HCT116 (cell line): Measurements from ENCODE around the gene UPF1. TPM values are rescaled to one million over a fixed set of nuclear protein-coding genes. Genes with fewer than 3 reads are reported as not detected.

Experiments used
- ATAC-seq: fragments of 200-7000 bp; cut with Tn5 transposase; 2 replicates; pipeline ENCODE4 v1.9.1; 2020; ENCODE audit warnings: mild to moderate bottlenecking, moderate library complexity
- BruUV-seq: library from RNA; stranded (reverse); fragments of 400-500 nt; replicated peaks from 2 replicates; lab custom pipeline; 2021; lab: Mats Ljungman, UMichigan
- CTCF ChIA-PET: fragments of 300-600 bp; sonication (Branson Sonifier 250); formaldehyde crosslinking; loops from one replicate; lab custom pipeline; 2021; ENCODE audit warnings: antibody characterized with exemption; lab: Charles Lee
- POLR2A ChIA-PET: fragments of 300-600, 350-600 bp; sonication (Branson Sonifier 250); formaldehyde crosslinking; loops from one replicate; lab custom pipeline; 2021; ENCODE audit warnings: antibody characterized with exemption; lab: Charles Lee
- RAD21 ChIA-PET, 2 experiments: fragments of 300-600 bp; sonication (Branson Sonifier 250); formaldehyde crosslinking; loops; one replicate each; lab custom pipeline; 2023; ENCODE audit warnings: low total read pairs in 2 of 2; ENCODE audit not compliant: uncharacterized antibody in 2 of 2, unreplicated experiment in 2 of 2, low non-redundant PET in 1 of 2; lab: Charles Lee
- DNase-seq: peaks from one replicate; pipeline ENCODE4 v3.0.0-alpha.2; 2010; ENCODE audit warnings: low read depth, low spot score
- H2AFZ ChIP-seq: fragments of 200-600 bp; shearing (Covaris generic), sonication (generic); 2 replicates; pipeline ENCODE4 v1.6.1; 2017; ENCODE audit warnings: low read depth, mixed run types, mixed read lengths, antibody characterized with exemption, low read length; ENCODE audit not compliant: poor library complexity, severe bottlenecking
- H3K27ac ChIP-seq: 2 replicates; pipeline ENCODE4 v1.5.1; 2012; ENCODE audit warnings: low read depth, low read length
- H3K27me3 ChIP-seq: fragments of 200-600 bp; sonication (generic); 2 replicates; pipeline ENCODE4 v1.6.1; 2016; ENCODE audit warnings: mixed run types, low read length, mixed read lengths; ENCODE audit not compliant: insufficient read depth
- H3K36me3 ChIP-seq, 2 experiments: fragments of 200-500 bp in 1 of 2; fragments of 200-600 bp in 1 of 2; sonication (Bioruptor generic) in 1 of 2; sonication (generic) in 1 of 2; 2 replicates each; pipeline versions ENCODE4 v1.5.1 to v1.6.1; 2014 to 2016; ENCODE audit warnings: low read length in 2 of 2, inconsistent platforms in 1 of 2, mixed read lengths in 1 of 2, mixed run types in 1 of 2; ENCODE audit not compliant: insufficient read depth in 2 of 2, control insufficient read depth in 1 of 2
- H3K4me1 ChIP-seq, 2 experiments: fragments of 200-600 bp in 1 of 2; sonication (generic) in 1 of 2; 2 replicates each; pipeline versions ENCODE4 v1.5.1 to v1.6.1; 2012 to 2017; ENCODE audit warnings: low read length in 2 of 2, inconsistent platforms in 1 of 2, mild to moderate bottlenecking in 1 of 2, mixed read lengths in 1 of 2, mixed run types in 1 of 2, moderate library complexity in 1 of 2; ENCODE audit not compliant: insufficient read depth in 2 of 2, control insufficient read depth in 1 of 2
- H3K4me2 ChIP-seq: fragments of 200-600 bp; sonication (generic); 2 replicates; pipeline ENCODE4 v1.6.1; 2017; ENCODE audit warnings: mixed run types, low read length, mixed read lengths
- H3K4me3 ChIP-seq, 2 experiments: fragments of 200-600 bp in 1 of 2; sonication (generic) in 1 of 2; replicated peaks in 1 of 2; 2 replicates each; pipeline ENCODE4 v1.5.1; 2011 to 2016; ENCODE audit warnings: low read length in 2 of 2, control low read depth in 1 of 2, low read depth in 1 of 2, mild to moderate bottlenecking in 1 of 2, mixed read lengths in 1 of 2, mixed run types in 1 of 2
- H3K79me2 ChIP-seq: fragments of 200-600 bp; sonication (generic); 2 replicates; pipeline ENCODE4 v1.6.1; 2017; ENCODE audit warnings: mild to moderate bottlenecking, mixed run types, low read length, moderate library complexity, mixed read lengths; ENCODE audit not compliant: insufficient read depth
- H3K9ac ChIP-seq: fragments of 200-600 bp; sonication (generic); 2 replicates; pipeline ENCODE4 v1.6.1; 2016; ENCODE audit warnings: low read length, mixed read lengths
- H3K9me2 ChIP-seq: fragments of 200-600 bp; sonication (generic), shearing (Covaris generic); 2 replicates; pipeline ENCODE4 v1.6.1; 2017; ENCODE audit warnings: mixed run types, mild to moderate bottlenecking, moderate library complexity; ENCODE audit not compliant: insufficient read depth
- H3K9me3 ChIP-seq, 2 experiments: fragments of 200-500 bp in 1 of 2; fragments of 200-600 bp in 1 of 2; sonication (Bioruptor generic) in 1 of 2; sonication (generic) in 1 of 2; 2 replicates each; pipeline ENCODE4 v1.6.1; 2014 to 2017; ENCODE audit warnings: low read length in 2 of 2, mixed read lengths in 2 of 2, inconsistent platforms in 1 of 2, low read depth in 1 of 2, mild to moderate bottlenecking in 1 of 2, mixed run types in 1 of 2, moderate library complexity in 1 of 2; ENCODE audit not compliant: control insufficient read depth in 1 of 2, insufficient read depth in 1 of 2
- H4K20me1 ChIP-seq: fragments of 200-600 bp; sonication (generic), shearing (Covaris generic); 2 replicates; pipeline ENCODE4 v1.6.1; 2017; ENCODE audit warnings: mixed run types, mild to moderate bottlenecking, moderate library complexity; ENCODE audit not compliant: insufficient read depth
- ATF3 ChIP-seq: IDR thresholded peaks from 2 replicates; pipeline ENCODE4 v1.6.1; 2012
- CBX3 ChIP-seq: IDR thresholded peaks from 2 replicates; pipeline ENCODE4 v1.6.1; 2012; ENCODE audit warnings: low read depth
- CEBPB ChIP-seq: IDR thresholded peaks from 2 replicates; pipeline ENCODE4 v1.6.1; 2012; ENCODE audit warnings: low read depth
- EGR1 ChIP-seq: IDR thresholded peaks from 2 replicates; pipeline ENCODE4 v1.6.1; 2012; ENCODE audit warnings: low read depth
- ELF1 ChIP-seq: IDR thresholded peaks from 2 replicates; pipeline ENCODE4 v1.6.1; 2012; ENCODE audit warnings: low read depth, borderline replicate concordance
- EZH2 ChIP-seq: fragments of 200-600 bp; sonication (generic); IDR thresholded peaks from 2 replicates; pipeline ENCODE4 v1.6.1; 2017; ENCODE audit warnings: antibody characterized with exemption, mixed run types
- EZH2phosphoT487 ChIP-seq: fragments of 200-600 bp; IDR thresholded peaks from 2 replicates; pipeline ENCODE4 v1.6.1; 2018; ENCODE audit warnings: antibody characterized with exemption, borderline replicate concordance
- JUND ChIP-seq: IDR thresholded peaks from 2 replicates; pipeline ENCODE4 v1.6.1; 2012
- RAD21 ChIP-seq: IDR thresholded peaks from 2 replicates; pipeline ENCODE4 v1.6.1; 2012; ENCODE audit warnings: low read depth, mild to moderate bottlenecking
- REST ChIP-seq: IDR thresholded peaks from 2 replicates; pipeline ENCODE4 v1.6.1; 2012; ENCODE audit warnings: low read depth
- SIN3A ChIP-seq: IDR thresholded peaks from 2 replicates; pipeline ENCODE4 v1.6.1; 2012; ENCODE audit warnings: low read depth
- SP1 ChIP-seq: IDR thresholded peaks from 2 replicates; pipeline ENCODE4 v1.6.1; 2012; ENCODE audit warnings: low read depth
- SRF ChIP-seq: IDR thresholded peaks from 2 replicates; pipeline ENCODE4 v1.6.1; 2012; ENCODE audit warnings: low read depth
- TCF7L2 ChIP-seq: IDR thresholded peaks from 2 replicates; pipeline ENCODE4 v1.7.0; 2011; ENCODE audit warnings: borderline replicate concordance, inconsistent platforms; ENCODE audit not compliant: insufficient read depth, insufficient read length; ENCODE audit errors: extremely low read depth
- ZFX ChIP-seq: fragments of 450-650 bp; IDR thresholded peaks from 2 replicates; pipeline ENCODE4 v1.6.1; 2017
- ZNF274 ChIP-seq: fragments of 200-500 bp; sonication (Bioruptor generic); IDR thresholded peaks from 2 replicates; pipeline ENCODE4 v1.6.1; 2014; ENCODE audit warnings: mild to moderate bottlenecking, low read depth, low read length, inconsistent platforms
- intact Hi-C: fragments of 100-400 bp; cut with micrococcal nuclease; formaldehyde crosslinking; loops from 2 replicates; pipeline ENCODE4 v1.10.0; 2022
- total RNA-seq: library from RNA; stranded (reverse); gene quantifications from one replicate; pipeline ENCODE4 v1.2.1, GENCODE V29; 2021; ENCODE audit not compliant: unreplicated experiment

The UPF1 gene
- total RNA-seq, 1 experiment from 2014 or later = 78.5 TPM

- no peak overlapping the region for H3K4me2 ChIP-seq
- no peaks in the 10 kb centered on the region for H4K20me1 ChIP-seq
- H3K9me3 ChIP-seq = no peaks in the 10 kb centered on the region
- TF ChIP-seq RAD21 = no peak
- TF ChIP-seq REST = no peak
- TF ChIP-seq ELF1 = no peak
- TF ChIP-seq TCF7L2 = no peak
- no peak for TF ChIP-seq SRF
- TF ChIP-seq ATF3 = no peak
- TF ChIP-seq CBX3 = no peak
- TF ChIP-seq CEBPB = no peak
- no peak for TF ChIP-seq SP1
- no peak for TF ChIP-seq ZFX
- TF ChIP-seq EGR1 = no peak
- TF ChIP-seq SIN3A = no peak
- TF ChIP-seq EZH2phosphoT487 = no peak
- no peak for TF ChIP-seq JUND
- TF ChIP-seq ZNF274 = no peak
- no peak for TF ChIP-seq EZH2
- no peak overlapping the region for H3K27ac ChIP-seq
- ChIA-PET RAD21 (interaction anchor here in 1 of 2 experiments (0.7 kb wide), 1 partner anchor 34 kb away, joined by 3 read pairs; no protein-coding TSS in a partner anchor), CTCF (no interaction called here), POLR2A (no interaction called here)
- no peak overlapping the region for H3K9ac ChIP-seq
- no TSS peak for BruUV-seq
- 0 out of 2 replicates have a peak, but pooled peaks cover 3% of the 10 kb centered on the region for H3K27me3 ChIP-seq
- H3K79me2 ChIP-seq = no peaks in the 10 kb centered on the region
- no peak overlapping the region for H2AFZ ChIP-seq
- intact Hi-C loops = no loop called here
- no peaks in the 10 kb centered on the region for H3K9me2 ChIP-seq
- H3K36me3 ChIP-seq = no peaks in the 10 kb centered on the region
- ATAC-seq (no peak), DNase-seq (no peak)
- no peak overlapping the region for H3K4me3 ChIP-seq
- peaks cover 5 to 10% of the 10 kb centered on the region in 2 experiments; a peak in 1 of 4 replicates for H3K4me1 ChIP-seq
These were observed 35.5 kb upstream of the UPF1 start for GRCh38 chr19:18796239-18796638.
